GM23248 (cell line): Measurements from ENCODE around the gene IARS2.

Experiments used
- EZH2 ChIP-seq: fragments of 200-600 bp; sonication (generic); IDR thresholded peaks from 2 replicates; pipeline ENCODE4 v1.6.1; 2018; ENCODE audit warnings: antibody characterized with exemption, mild to moderate bottlenecking; ENCODE audit not compliant: insufficient read depth, poor library complexity, severe bottlenecking
- EZH2phosphoT487 ChIP-seq: fragments of 200-600 bp; sonication (generic); IDR thresholded peaks from 2 replicates; pipeline ENCODE4 v1.6.1; 2018; ENCODE audit warnings: antibody characterized with exemption, moderate library complexity, mild to moderate bottlenecking, low read depth; ENCODE audit not compliant: insufficient read depth

- TF ChIP-seq EZH2, result no peak
- no peak for TF ChIP-seq EZH2phosphoT487
These were observed 70.2 kb downstream of the IARS2 start for GRCh38 chr1:220164116-220164515.
